Endodermal cell (in vitro differentiated cells): ENCODE measurements around the gene SLC6A12. TPM values are rescaled to one million over a fixed set of nuclear protein-coding genes. Genes with fewer than 3 reads are reported as not detected.

Experiments used
- DNase-seq: peaks from one replicate; pipeline ENCODE4 v3.0.0-alpha.2; 2017
- H3K27ac ChIP-seq: 2 replicates; pipeline ENCODE4 v1.5.1; 2013; ENCODE audit warnings: mild to moderate bottlenecking, low read depth, low read length, moderate library complexity
- H3K27me3 ChIP-seq: 2 replicates; pipeline ENCODE4 v1.6.1; 2013; ENCODE audit warnings: mild to moderate bottlenecking, low read length, moderate library complexity; ENCODE audit not compliant: insufficient read depth, control insufficient read depth, poor library complexity, severe bottlenecking
- H3K36me3 ChIP-seq: 2 replicates; pipeline ENCODE4 v1.7.0; 2013; ENCODE audit warnings: mild to moderate bottlenecking, low read length, moderate library complexity; ENCODE audit not compliant: control insufficient read depth, insufficient read depth
- H3K4me1 ChIP-seq: one replicate; pipeline ENCODE4 v1.7.0; 2013; ENCODE audit warnings: low read length; ENCODE audit not compliant: control insufficient read depth, insufficient read depth
- H3K4me3 ChIP-seq: 2 replicates; pipeline ENCODE4 v1.5.1; 2013; ENCODE audit warnings: mild to moderate bottlenecking, low read length, moderate library complexity
- H3K9ac ChIP-seq: 2 replicates; pipeline ENCODE4 v1.6.1; 2013; ENCODE audit warnings: mild to moderate bottlenecking, low read length, moderate library complexity; ENCODE audit not compliant: poor library complexity, severe bottlenecking; ENCODE audit errors: extremely low read depth
- H3K9me3 ChIP-seq: 2 replicates; pipeline ENCODE4 v1.6.1; 2013; ENCODE audit warnings: mild to moderate bottlenecking, low read length, moderate library complexity; ENCODE audit not compliant: control insufficient read depth
- H3K27ac Mint-ChIP-seq: 2 replicates; pipeline ENCODE4 v1.8.0; 2020; ENCODE audit warnings: mixed read lengths
- H3K27me3 Mint-ChIP-seq: 2 replicates; pipeline ENCODE4 v1.8.0; 2021; ENCODE audit warnings: mild to moderate bottlenecking, mixed read lengths; ENCODE audit not compliant: insufficient read depth
- H3K36me3 Mint-ChIP-seq: 2 replicates; pipeline ENCODE4 v1.8.0; 2020; ENCODE audit warnings: low read depth, mixed read lengths
- H3K4me1 Mint-ChIP-seq: 2 replicates; pipeline ENCODE4 v1.8.0; 2020; ENCODE audit warnings: mixed read lengths
- H3K4me3 Mint-ChIP-seq: 2 replicates; pipeline ENCODE4 v1.8.0; 2020; ENCODE audit warnings: mild to moderate bottlenecking, moderate library complexity, mixed read lengths
- H3K9me3 Mint-ChIP-seq: 2 replicates; pipeline ENCODE4 v1.8.0; 2020; ENCODE audit warnings: mild to moderate bottlenecking, mixed read lengths
- WGBS, 2 experiments: methylation state at CpG; one replicate each; pipeline versions ENCODE4 v1.1.5 to v1.1.7; 2013; ENCODE audit warnings: missing lambda C conversion rate in 2 of 2, mixed read lengths in 1 of 2; ENCODE audit not compliant: insufficient coverage in 1 of 2, insufficient read length in 1 of 2; 5-methylcytosine and 5-hydroxymethylcytosine counted together
- total RNA-seq, 2 donors: library from RNA; stranded (reverse); fragmentation: NEBNext Ultra II Directional in 1 of 2; extraction: Animal tissue kit (Norgen Biotek cat#: 25700) in 1 of 2; gene quantifications; 2 replicates in 1 of 2; 3 replicates in 1 of 2; pipeline ENCODE4 v1.2.1, GENCODE V29; 2021
- TF ChIP-seq, protein P1 (sequence below): fragments of 200-600 bp; sonication (generic); conservative IDR thresholded peaks from 2 replicates; pipeline ENCODE4 v1.5.0; 2021; ENCODE audit warnings: antibody characterized with exemption, mild to moderate bottlenecking

Gene SLC6A12
- total RNA-seq, 2 donors from 2014 or later = 0.58 to 1.3 TPM

DNA sequence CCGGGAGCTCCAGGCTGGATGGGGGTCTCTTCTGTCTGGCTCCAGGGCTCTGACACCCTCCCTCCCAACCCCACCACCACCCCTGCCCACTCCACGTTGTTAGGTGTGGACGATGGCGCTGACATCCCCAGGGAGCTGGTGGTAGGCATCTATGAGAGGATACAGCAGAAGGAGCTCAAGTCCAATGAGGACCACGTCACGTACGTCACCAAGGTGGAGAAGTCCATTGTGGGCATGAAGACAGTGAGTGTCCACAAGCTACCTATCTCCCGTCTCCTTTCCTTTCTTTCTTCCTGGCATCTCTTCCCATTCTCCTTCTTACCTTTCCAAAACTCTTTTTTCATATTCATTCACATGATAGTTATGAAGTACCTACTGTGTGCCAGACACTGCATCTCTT, 52.1 kb downstream of the SLC6A12 start:
- Histone ChIP-seq H3K9me3 (no peaks in the 10 kb centered on the region), H3K9ac (no peak overlapping the region), H3K27me3 (no peaks in the 10 kb centered on the region), H3K4me1 (no peaks in the 10 kb centered on the region), H3K4me3 (no peak overlapping the region), H3K27ac (no peak overlapping the region), H3K36me3 (no peaks in the 10 kb centered on the region)
- Mint-ChIP-seq H3K27ac (no peak overlapping the region), H3K27me3 (peaks cover 6% of the 10 kb centered on the region), H3K9me3 (no peaks in the 10 kb centered on the region), H3K36me3 (no peaks in the 10 kb centered on the region), H3K4me3 (no peak overlapping the region), H3K4me1 (peaks cover 1% of the 10 kb centered on the region)
- TF ChIP-seq, protein P1, sequence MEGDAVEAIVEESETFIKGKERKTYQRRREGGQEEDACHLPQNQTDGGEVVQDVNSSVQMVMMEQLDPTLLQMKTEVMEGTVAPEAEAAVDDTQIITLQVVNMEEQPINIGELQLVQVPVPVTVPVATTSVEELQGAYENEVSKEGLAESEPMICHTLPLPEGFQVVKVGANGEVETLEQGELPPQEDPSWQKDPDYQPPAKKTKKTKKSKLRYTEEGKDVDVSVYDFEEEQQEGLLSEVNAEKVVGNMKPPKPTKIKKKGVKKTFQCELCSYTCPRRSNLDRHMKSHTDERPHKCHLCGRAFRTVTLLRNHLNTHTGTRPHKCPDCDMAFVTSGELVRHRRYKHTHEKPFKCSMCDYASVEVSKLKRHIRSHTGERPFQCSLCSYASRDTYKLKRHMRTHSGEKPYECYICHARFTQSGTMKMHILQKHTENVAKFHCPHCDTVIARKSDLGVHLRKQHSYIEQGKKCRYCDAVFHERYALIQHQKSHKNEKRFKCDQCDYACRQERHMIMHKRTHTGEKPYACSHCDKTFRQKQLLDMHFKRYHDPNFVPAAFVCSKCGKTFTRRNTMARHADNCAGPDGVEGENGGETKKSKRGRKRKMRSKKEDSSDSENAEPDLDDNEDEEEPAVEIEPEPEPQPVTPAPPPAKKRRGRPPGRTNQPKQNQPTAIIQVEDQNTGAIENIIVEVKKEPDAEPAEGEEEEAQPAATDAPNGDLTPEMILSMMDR = no peak
- 90% methylated on average over 8 of the region's 8 CpGs; no CpG with 5 or more reads in 1 of the 2 experiments for WGBS, 2 experiments
- DNase-seq = no peak

DNA sequence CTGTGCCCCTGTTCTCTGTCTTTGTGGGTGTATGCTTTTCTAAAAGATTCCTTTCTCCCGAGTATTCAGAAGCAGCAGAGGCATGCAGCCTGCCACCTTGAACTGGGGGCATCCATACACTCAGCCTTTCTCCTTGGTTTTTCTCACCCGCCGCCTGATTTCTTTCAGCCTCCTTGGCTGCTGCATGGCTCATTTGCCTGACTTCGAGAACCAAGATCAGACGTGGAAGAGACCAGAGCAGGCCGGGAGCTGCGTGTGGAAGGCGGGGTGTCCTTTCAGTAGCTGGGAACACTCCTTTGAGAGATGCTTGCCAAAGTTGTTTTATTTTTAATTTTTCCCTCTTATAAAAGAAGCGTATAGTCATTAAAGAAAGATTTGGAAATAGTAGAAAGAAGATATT, 53.1 kb downstream of the SLC6A12 start:
- TF ChIP-seq, protein P1 = no peak
- Histone ChIP-seq H3K9ac (no peak overlapping the region), H3K4me3 (no peak overlapping the region), H3K27ac (no peak overlapping the region), H3K27me3 (no peaks in the 10 kb centered on the region), H3K4me1 (no peaks in the 10 kb centered on the region), H3K9me3 (no peaks in the 10 kb centered on the region), H3K36me3 (no peaks in the 10 kb centered on the region)
- peaks cover 1% of the 10 kb centered on the region for H3K4me1 Mint-ChIP-seq
- no peak overlapping the region for H3K4me3 Mint-ChIP-seq
- WGBS, 2 experiments = 85 to 87% methylated on average over 6 to 8 of the region's 9 CpGs
- H3K27ac Mint-ChIP-seq = no peak overlapping the region
- H3K27me3 Mint-ChIP-seq = peaks cover 6% of the 10 kb centered on the region
- H3K9me3 Mint-ChIP-seq = no peaks in the 10 kb centered on the region
- DNase-seq = no peak
- H3K36me3 Mint-ChIP-seq = no peaks in the 10 kb centered on the region

DNA sequence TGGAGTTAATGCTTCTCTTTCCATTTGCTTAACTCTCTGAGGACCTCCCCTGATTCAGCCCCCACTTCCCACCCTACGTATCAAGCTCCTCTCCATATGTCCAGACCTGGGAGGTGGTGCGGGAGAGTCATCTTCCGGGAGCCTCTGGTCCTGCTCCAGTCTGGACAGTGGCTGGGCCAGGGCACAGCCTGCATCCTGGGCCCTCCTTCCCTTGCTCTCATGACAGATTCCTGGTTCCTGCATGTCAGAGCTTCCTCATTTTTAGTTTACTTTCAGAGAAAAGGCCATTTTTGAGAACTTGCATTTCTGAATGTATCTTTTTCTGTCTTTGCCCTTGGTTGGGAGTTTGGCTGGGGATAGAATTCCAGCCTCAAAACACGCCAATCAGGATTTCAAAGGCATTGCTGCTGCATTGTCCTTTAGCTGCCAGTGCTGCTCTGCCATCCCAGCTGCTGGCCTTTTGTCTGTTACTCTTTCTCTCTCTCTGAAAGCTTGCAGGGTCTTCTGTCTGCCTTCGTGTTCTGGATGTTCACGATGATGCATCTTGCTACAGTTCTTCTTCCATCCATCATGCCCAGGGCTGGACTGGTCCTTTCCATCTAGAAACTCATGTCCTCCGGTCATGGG, 54.7 kb downstream of the SLC6A12 start:
- H3K9ac ChIP-seq = no peak overlapping the region
- Mint-ChIP-seq H3K9me3 (no peaks in the 10 kb centered on the region), H3K4me1 (no peaks in the 10 kb centered on the region), H3K36me3 (no peaks in the 10 kb centered on the region), H3K27me3 (peaks cover 9% of the 10 kb centered on the region), H3K27ac (no peak overlapping the region), H3K4me3 (no peak overlapping the region)
- H3K27me3 ChIP-seq = no peaks in the 10 kb centered on the region
- H3K27ac ChIP-seq = no peak overlapping the region
- 68 to 69% methylated on average over 5 to 7 of the region's 7 CpGs for WGBS, 2 experiments
- no peak overlapping the region for H3K4me3 ChIP-seq
- no peaks in the 10 kb centered on the region for H3K4me1 ChIP-seq
- no peaks in the 10 kb centered on the region for H3K9me3 ChIP-seq
- TF ChIP-seq, protein P1 = no peak
- DNase-seq = no peak
- no peaks in the 10 kb centered on the region for H3K36me3 ChIP-seq
